ENCODE data around the gene PRKAA1.

Gene PRKAA1

GRCh38 chr5:40798012-40798800, at the start of gene PRKAA1:
Gene PRKAA1, minus strand, starts transcription at chr5:40798374. Its CDS starts 185 bp downstream, at chr5:40798189.
- TF ChIP-seq ZBTB7A (IDR thresholded peaks at IDR 0.05; ENCODE audit: low read depth) (peak; percentile 78; the same call in 1 of the 2 replicates), EGR1 (IDR thresholded peaks at IDR 0.05) (peak; percentile 42; the same call in 1 of the 2 replicates), NFIC (IDR thresholded peaks at IDR 0.05) (no peak), CREB1 (IDR thresholded peaks at IDR 0.05; ENCODE audit: low read depth) (no peak), YY1 (IDR thresholded peaks at IDR 0.05; ENCODE audit: low read depth) (peak; percentile 91), TAF1 (IDR thresholded peaks at IDR 0.05; ENCODE audit: low read depth) (peak; percentile 80), REST (IDR thresholded peaks at IDR 0.05; ENCODE audit: low read depth) (no peak)

GRCh38 chr5:40847525-40847924, 49.4 kb upstream of the PRKAA1 start:
- TF ChIP-seq MAX (IDR thresholded peaks at IDR 0.05) (no peak), NFIC (IDR thresholded peaks at IDR 0.05) (no peak), CREB1 (IDR thresholded peaks at IDR 0.05; ENCODE audit: low read depth) (no peak), EP300 (IDR thresholded peaks at IDR 0.05; ENCODE audit: borderline replicate concordance) (no peak), FOXM1 (IDR thresholded peaks at IDR 0.05; ENCODE audit: borderline replicate concordance, low read depth) (no peak), YY1 (IDR thresholded peaks at IDR 0.05; ENCODE audit: low read depth) (no peak), USF1 (IDR thresholded peaks at IDR 0.05) (no peak), EGR1 (IDR thresholded peaks at IDR 0.05) (no peak), ZBTB7A (IDR thresholded peaks at IDR 0.05; ENCODE audit: low read depth) (no peak), TCF12 (IDR thresholded peaks at IDR 0.05; ENCODE audit: low read depth) (no peak), CEBPB (IDR thresholded peaks at IDR 0.05) (no peak), REST (IDR thresholded peaks at IDR 0.05; ENCODE audit: low read depth) (no peak), TAF1 (IDR thresholded peaks at IDR 0.05; ENCODE audit: low read depth) (no peak), TEAD4 (IDR thresholded peaks at IDR 0.05) (no peak), RAD21 (IDR thresholded peaks at IDR 0.05; ENCODE audit: low read depth) (no peak)

- no peak for TF ChIP-seq USF1 (IDR thresholded peaks at IDR 0.05)
Observed at GRCh38 chr5:40846371-40846770, 48.2 kb upstream of the PRKAA1 start.

GRCh38 chr5:40844565-40844964, 46.4 kb upstream of the PRKAA1 start:
- TF ChIP-seq EGR1 (IDR thresholded peaks at IDR 0.05) (no peak), ZBTB7A (IDR thresholded peaks at IDR 0.05; ENCODE audit: low read depth) (no peak), NFIC (IDR thresholded peaks at IDR 0.05) (no peak)

GRCh38 chr5:40842351-40842750, 44.2 kb upstream of the PRKAA1 start:
- TF ChIP-seq TAF1 (IDR thresholded peaks at IDR 0.05; ENCODE audit: low read depth) (no peak), CREB1 (IDR thresholded peaks at IDR 0.05; ENCODE audit: low read depth) (no peak), EGR1 (IDR thresholded peaks at IDR 0.05) (no peak), RAD21 (IDR thresholded peaks at IDR 0.05; ENCODE audit: low read depth) (no peak), TEAD4 (IDR thresholded peaks at IDR 0.05) (no peak), CEBPB (IDR thresholded peaks at IDR 0.05) (no peak), YY1 (IDR thresholded peaks at IDR 0.05; ENCODE audit: low read depth) (no peak), EP300 (IDR thresholded peaks at IDR 0.05; ENCODE audit: borderline replicate concordance) (no peak), ZBTB7A (IDR thresholded peaks at IDR 0.05; ENCODE audit: low read depth) (no peak), USF1 (IDR thresholded peaks at IDR 0.05) (no peak), MAX (IDR thresholded peaks at IDR 0.05) (no peak), FOXM1 (IDR thresholded peaks at IDR 0.05; ENCODE audit: borderline replicate concordance, low read depth) (no peak), REST (IDR thresholded peaks at IDR 0.05; ENCODE audit: low read depth) (no peak), NFIC (IDR thresholded peaks at IDR 0.05) (no peak), TCF12 (IDR thresholded peaks at IDR 0.05; ENCODE audit: low read depth) (no peak)

Measured in Ishikawa (cell line).